SK-N-MC (cell line): ENCODE measurements around the gene GID8.

Source experiments
- DNase-seq: peaks from one replicate; pipeline ENCODE4 v3.0.0-alpha.2; 2011; ENCODE audit warnings: low read depth, low spot score
- H3K27ac ChIP-seq: fragments of 200-600 bp; sonication (generic); 2 replicates; pipeline ENCODE4 v1.5.1; 2016; ENCODE audit warnings: mixed run types
- H3K36me3 ChIP-seq: fragments of 200-600 bp; sonication (generic); 2 replicates; pipeline ENCODE4 v1.6.1; 2017; ENCODE audit warnings: antibody characterized with exemption, low read length, mixed read lengths; ENCODE audit not compliant: insufficient read depth
- H3K4me3 ChIP-seq: fragments of 200-600 bp; sonication (generic); 2 replicates; pipeline ENCODE4 v1.5.1; 2016
- H3K9ac ChIP-seq: fragments of 200-600 bp; sonication (generic); 2 replicates; pipeline ENCODE4 v1.8.0; 2017; ENCODE audit warnings: mixed run types, mixed read lengths; ENCODE audit not compliant: insufficient read length
- H3K9me3 ChIP-seq: fragments of 200-600 bp; sonication (generic); 2 replicates; pipeline ENCODE4 v1.6.1; 2017; ENCODE audit warnings: low read depth, mild to moderate bottlenecking, antibody characterized with exemption, low read length, moderate library complexity, mixed read lengths
- EZH2 ChIP-seq: fragments of 200-600 bp; sonication (generic); IDR thresholded peaks from one replicate; pipeline ENCODE4 v1.6.1; 2017; ENCODE audit warnings: antibody characterized with exemption
- FOXP2 ChIP-seq: optimal IDR thresholded peaks from 2 replicates; pipeline ENCODE3; 2011; ENCODE audit warnings: mild to moderate bottlenecking, moderate library complexity; ENCODE audit not compliant: insufficient read depth; ENCODE audit errors: extremely low read length, control extremely low read depth
- POLR2AphosphoS5 ChIP-seq: IDR thresholded peaks from 2 replicates; pipeline ENCODE4 v1.6.1; 2012; ENCODE audit warnings: mild to moderate bottlenecking, low read depth, low read length, borderline replicate concordance

The GID8 gene

GRCh38 chr20:62978561-62978943 lies 40.6 kb downstream of the GID8 start:
- no peak for DNase-seq
- TF ChIP-seq EZH2 (no peak), FOXP2 (no peak), POLR2AphosphoS5 (no peak)
- no peak overlapping the region for H3K27ac ChIP-seq
- H3K9me3 ChIP-seq = no peaks in the 10 kb centered on the region
- no peaks in the 10 kb centered on the region for H3K36me3 ChIP-seq
- no peak overlapping the region for H3K4me3 ChIP-seq
- no peak overlapping the region for H3K9ac ChIP-seq

- DNase-seq = no peak
Observed at GRCh38 chr20:62979310-62979709, 41.4 kb downstream of the GID8 start.

GRCh38 chr20:62979876-62980373 lies 42.0 kb downstream of the GID8 start:
- no peak for TF ChIP-seq POLR2AphosphoS5
- no peak for TF ChIP-seq EZH2
- no peak for TF ChIP-seq FOXP2
- no peak for DNase-seq
- Histone ChIP-seq H3K36me3 (no peaks in the 10 kb centered on the region), H3K27ac (no peak overlapping the region), H3K9ac (no peak overlapping the region), H3K4me3 (no peak overlapping the region), H3K9me3 (no peaks in the 10 kb centered on the region)

More at GRCh38 chr20:62979310-62979709, 41.4 kb downstream of the GID8 start:
- no peak for TF ChIP-seq EZH2
- no peak for TF ChIP-seq POLR2AphosphoS5
- TF ChIP-seq FOXP2 = no peak
- H3K9ac ChIP-seq = no peak overlapping the region
- no peaks in the 10 kb centered on the region for H3K36me3 ChIP-seq
- no peak overlapping the region for H3K4me3 ChIP-seq
- H3K27ac ChIP-seq = no peak overlapping the region
- no peaks in the 10 kb centered on the region for H3K9me3 ChIP-seq

- Histone ChIP-seq H3K9ac (no peak overlapping the region), H3K36me3 (no peaks in the 10 kb centered on the region), H3K27ac (no peak overlapping the region), H3K9me3 (no peaks in the 10 kb centered on the region), H3K4me3 (no peak overlapping the region)
- TF ChIP-seq POLR2AphosphoS5 (no peak), FOXP2 (no peak), EZH2 (no peak)
- no peak for DNase-seq
Observed at GRCh38 chr20:62980380-62980960, 42.5 kb downstream of the GID8 start.

GRCh38 chr20:62980970-62981369 lies 43.0 kb downstream of the GID8 start:
- Histone ChIP-seq H3K27ac (no peak overlapping the region), H3K4me3 (no peak overlapping the region), H3K9ac (no peak overlapping the region), H3K9me3 (no peaks in the 10 kb centered on the region), H3K36me3 (no peaks in the 10 kb centered on the region)
- DNase-seq = no peak
- no peak for TF ChIP-seq EZH2
- TF ChIP-seq POLR2AphosphoS5 = no peak
- TF ChIP-seq FOXP2 = no peak

GRCh38 chr20:62982124-62983075 lies 44.5 kb downstream of the GID8 start:
- H3K4me3 ChIP-seq = no peak overlapping the region

GRCh38 chr20:62983210-62983609 lies 45.3 kb downstream of the GID8 start:
- H3K4me3 ChIP-seq = no peak overlapping the region
- TF ChIP-seq POLR2AphosphoS5 (no peak), EZH2 (no peak), FOXP2 (no peak)
- H3K9me3 ChIP-seq = no peaks in the 10 kb centered on the region
- DNase-seq = no peak
- no peaks in the 10 kb centered on the region for H3K36me3 ChIP-seq
- no peak overlapping the region for H3K9ac ChIP-seq
- H3K27ac ChIP-seq = no peak overlapping the region

More at GRCh38 chr20:62982124-62983075, 44.5 kb downstream of the GID8 start:
- Histone ChIP-seq H3K36me3 (no peaks in the 10 kb centered on the region), H3K9ac (no peak overlapping the region), H3K27ac (no peak overlapping the region), H3K9me3 (no peaks in the 10 kb centered on the region)
- DNase-seq = no peak
- TF ChIP-seq FOXP2 (no peak), POLR2AphosphoS5 (no peak)

GRCh38 chr20:62984666-62985443 lies 46.9 kb downstream of the GID8 start:
- H3K27ac ChIP-seq = no peak overlapping the region
- DNase-seq = no peak
- no peak overlapping the region for H3K9ac ChIP-seq
- no peak overlapping the region for H3K4me3 ChIP-seq
- TF ChIP-seq EZH2 (no peak), FOXP2 (no peak), POLR2AphosphoS5 (no peak)
- H3K36me3 ChIP-seq = no peaks in the 10 kb centered on the region
- H3K9me3 ChIP-seq = no peaks in the 10 kb centered on the region
